NB4 (cell line): ENCODE measurements around the gene PANX1.
"Not testable (repeated sequence)": the region's sequence is repeated elsewhere in the genome, so short reads cannot be mapped to it uniquely, and the experiment has no call there.

Experiments
- DNase-seq: peaks from one replicate; pipeline ENCODE4 v3.0.0; 2010; ENCODE audit warnings: low read depth
- H3K4me3 ChIP-seq: one replicate; pipeline ENCODE4 v1.5.1; 2011; ENCODE audit warnings: mild to moderate bottlenecking, low read depth, low read length, moderate library complexity
- MYC ChIP-seq: IDR thresholded peaks from 2 replicates; pipeline ENCODE4 v1.6.1; 2011; ENCODE audit warnings: low read depth, low read length
- POLR2A ChIP-seq: IDR thresholded peaks from 2 replicates; pipeline ENCODE4 v1.6.1; 2011; ENCODE audit warnings: mild to moderate bottlenecking; ENCODE audit not compliant: insufficient read length; ENCODE audit errors: extremely low read depth
- TF ChIP-seq, protein P1 (sequence below): IDR thresholded peaks from one replicate; pipeline ENCODE4 v1.5.1; 2012; ENCODE audit warnings: low read depth, low read length
- TF ChIP-seq, protein P2 (sequence below): IDR thresholded peaks from 2 replicates; pipeline ENCODE4 v1.6.1; 2011; ENCODE audit warnings: low read depth, low read length

PANX1 gene

DNA sequence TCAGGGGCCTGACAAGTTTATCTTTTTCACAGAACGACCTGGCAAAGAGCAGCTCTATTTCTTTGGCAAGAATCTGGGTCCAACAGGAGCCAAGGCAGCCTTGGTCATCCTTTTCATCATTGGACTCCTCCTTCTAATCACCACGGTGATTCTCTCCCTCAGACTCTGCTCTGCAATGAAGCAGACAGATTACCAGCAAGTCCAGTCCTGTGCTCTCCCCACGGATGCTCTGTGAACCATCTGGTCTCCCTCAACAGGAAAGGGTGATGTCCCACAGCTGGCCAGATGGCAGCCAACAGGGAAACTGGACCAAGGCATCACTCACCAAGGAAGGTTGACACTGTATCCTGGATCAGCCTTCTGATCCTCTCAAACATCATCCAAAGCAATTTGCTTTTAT lies 17.0 kb upstream of the PANX1 start:
- no peak overlapping the region for H3K4me3 ChIP-seq
- TF ChIP-seq, protein P1, sequence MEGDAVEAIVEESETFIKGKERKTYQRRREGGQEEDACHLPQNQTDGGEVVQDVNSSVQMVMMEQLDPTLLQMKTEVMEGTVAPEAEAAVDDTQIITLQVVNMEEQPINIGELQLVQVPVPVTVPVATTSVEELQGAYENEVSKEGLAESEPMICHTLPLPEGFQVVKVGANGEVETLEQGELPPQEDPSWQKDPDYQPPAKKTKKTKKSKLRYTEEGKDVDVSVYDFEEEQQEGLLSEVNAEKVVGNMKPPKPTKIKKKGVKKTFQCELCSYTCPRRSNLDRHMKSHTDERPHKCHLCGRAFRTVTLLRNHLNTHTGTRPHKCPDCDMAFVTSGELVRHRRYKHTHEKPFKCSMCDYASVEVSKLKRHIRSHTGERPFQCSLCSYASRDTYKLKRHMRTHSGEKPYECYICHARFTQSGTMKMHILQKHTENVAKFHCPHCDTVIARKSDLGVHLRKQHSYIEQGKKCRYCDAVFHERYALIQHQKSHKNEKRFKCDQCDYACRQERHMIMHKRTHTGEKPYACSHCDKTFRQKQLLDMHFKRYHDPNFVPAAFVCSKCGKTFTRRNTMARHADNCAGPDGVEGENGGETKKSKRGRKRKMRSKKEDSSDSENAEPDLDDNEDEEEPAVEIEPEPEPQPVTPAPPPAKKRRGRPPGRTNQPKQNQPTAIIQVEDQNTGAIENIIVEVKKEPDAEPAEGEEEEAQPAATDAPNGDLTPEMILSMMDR = no peak
- TF ChIP-seq, protein P2, sequence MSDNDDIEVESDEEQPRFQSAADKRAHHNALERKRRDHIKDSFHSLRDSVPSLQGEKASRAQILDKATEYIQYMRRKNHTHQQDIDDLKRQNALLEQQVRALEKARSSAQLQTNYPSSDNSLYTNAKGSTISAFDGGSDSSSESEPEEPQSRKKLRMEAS = no peak
- TF ChIP-seq MYC (no peak), POLR2A (no peak)
- no peak for DNase-seq

DNA sequence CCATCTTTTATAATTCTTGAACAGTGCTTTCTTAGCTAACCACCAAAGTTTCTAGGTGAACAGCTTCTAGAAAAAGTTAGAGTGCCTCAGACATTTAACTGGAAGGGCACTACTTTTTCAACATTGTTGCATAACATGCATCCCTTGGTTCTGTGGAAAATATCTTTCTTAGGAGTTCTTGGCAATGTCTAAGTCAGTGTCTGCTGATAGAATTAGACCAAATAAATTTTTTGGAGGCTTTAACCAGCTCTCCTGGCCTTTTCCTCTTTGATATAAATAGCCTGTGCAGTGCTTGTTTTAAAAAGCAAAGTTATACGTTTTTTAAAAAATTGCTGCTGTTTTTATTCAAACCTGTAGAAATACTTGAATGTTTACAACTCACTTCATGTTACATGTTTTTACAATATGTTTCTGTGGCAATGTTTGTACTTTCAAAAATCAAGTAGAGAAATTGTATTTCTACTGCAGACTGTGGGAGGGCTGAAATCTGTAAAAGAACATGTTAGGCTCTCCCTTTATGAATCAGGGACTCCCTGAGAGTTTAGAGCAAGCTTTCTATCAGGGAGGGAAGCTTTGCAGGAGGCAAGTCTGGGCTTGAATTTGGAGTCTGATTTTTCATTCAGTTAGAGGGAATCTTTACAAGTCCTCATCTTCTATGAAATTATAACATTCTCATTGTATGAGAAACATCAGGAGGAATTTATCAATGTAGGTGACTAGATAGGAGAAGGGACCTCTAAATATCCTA lies 16.3 kb upstream of the PANX1 start:
- no peak for DNase-seq
- TF ChIP-seq POLR2A = no peak
- TF ChIP-seq, protein P1 = no peak
- no peak overlapping the region for H3K4me3 ChIP-seq

DNA sequence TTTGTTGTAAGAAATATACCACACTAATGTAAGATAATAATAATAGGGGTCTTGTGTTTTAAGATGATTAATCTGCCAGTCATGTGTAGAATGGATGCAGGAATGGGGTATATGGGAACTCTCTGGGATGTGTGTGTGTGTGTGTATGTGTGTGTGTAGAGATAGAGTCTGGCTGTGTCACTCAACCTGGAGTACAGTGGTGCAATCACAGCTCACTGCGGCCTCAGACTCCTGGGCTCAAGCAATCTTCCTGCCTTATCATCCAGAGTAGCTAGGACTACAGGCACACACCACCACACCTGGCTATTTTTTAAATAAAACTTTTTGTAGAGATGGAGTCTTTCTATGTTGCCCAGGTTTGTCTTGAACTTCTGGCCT lies 11.5 kb upstream of the PANX1 start:
- no peak overlapping the region for H3K4me3 ChIP-seq
- TF ChIP-seq, protein P2 = no peak
- TF ChIP-seq MYC = no peak
- TF ChIP-seq POLR2A = no peak
- TF ChIP-seq, protein P1 = no peak
- no peak for DNase-seq

DNA sequence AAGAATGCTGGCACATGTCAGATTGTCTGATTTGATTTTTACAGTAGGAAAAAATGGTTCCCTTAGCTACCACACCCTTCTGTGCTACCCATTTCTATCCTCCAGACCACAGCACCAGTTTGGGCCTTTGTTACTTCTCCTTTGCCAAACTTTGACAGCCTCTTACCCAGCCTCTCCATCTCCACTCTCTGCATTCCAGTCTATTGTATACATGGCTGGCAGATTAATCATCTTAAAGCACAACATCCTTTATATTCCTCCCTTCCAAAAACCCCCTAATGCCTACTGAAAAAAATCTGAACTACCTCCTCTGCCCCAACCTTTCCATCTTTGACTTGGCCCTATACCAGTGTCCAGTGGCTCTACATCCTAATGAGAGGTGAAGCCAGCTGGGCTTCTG lies 10.8 kb upstream of the PANX1 start:
- H3K4me3 ChIP-seq = no peak overlapping the region
- DNase-seq = no peak
- TF ChIP-seq, protein P1 = no peak
- TF ChIP-seq MYC (no peak), POLR2A (no peak)
- TF ChIP-seq, protein P2 = no peak

DNA sequence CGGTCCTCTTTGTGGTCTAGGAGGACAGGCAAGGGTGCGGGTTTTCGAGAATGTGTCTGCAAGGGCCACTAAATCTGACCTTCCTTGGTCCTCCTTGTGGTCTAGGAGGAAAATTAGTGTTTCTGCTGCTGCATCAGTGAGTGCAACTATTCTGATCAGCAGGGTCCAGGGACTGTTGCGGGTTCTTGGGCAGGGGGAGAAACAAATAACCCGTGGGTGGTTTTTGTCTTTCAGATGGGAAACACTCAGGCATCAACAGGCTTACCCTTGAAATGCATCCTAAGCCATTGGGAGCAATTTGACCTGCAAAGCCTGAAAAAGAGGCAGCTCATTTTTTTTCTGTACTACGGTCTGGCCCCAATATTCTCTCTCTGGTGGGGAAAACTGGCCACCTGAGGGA lies 9.0 kb upstream of the PANX1 start:
- DNase-seq, H3K4me3 ChIP-seq: not testable (repeated sequence)

DNA sequence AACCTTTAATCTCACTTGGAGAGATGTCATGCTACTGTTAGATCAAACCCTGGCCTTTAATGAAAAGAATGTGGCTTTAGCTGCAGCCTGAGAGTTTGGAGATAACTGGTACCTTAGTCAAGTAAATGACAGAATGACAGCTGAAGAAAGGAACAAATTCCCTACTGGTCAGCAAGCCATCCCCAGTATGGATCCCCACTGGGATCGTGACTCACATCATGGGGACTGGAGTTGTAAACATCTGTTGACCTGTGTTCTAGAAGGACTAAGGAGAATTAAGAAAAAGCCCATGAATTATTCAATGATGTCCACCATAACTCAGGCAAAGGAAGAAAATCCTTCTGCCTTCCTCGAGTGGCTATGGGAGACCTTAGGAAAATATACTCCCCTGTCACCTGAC lies 8.1 kb upstream of the PANX1 start:
- H3K4me3 ChIP-seq, DNase-seq: not testable (repeated sequence)

DNA sequence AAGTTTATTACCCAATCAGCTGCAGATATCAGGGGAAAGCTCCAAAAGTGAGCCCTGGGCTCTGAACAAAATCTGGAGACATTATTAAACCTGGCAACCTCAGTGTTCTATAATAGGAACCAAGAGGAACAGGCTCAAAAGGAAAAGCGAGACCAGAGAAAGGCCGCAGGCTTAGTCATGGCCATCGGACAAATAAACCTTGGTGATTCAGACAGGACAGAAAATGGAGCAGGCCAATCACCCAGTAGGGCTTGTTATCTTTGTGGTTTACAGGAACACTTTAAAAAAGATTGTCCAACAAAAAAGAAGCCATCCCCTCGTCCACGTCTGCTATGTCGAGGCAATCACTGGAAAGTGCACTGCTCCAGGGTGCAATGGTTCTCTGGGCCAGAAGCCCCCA lies 7.7 kb upstream of the PANX1 start:
- H3K4me3 ChIP-seq = no peak overlapping the region
- DNase-seq = no peak
- TF ChIP-seq, protein P2 = no peak
- TF ChIP-seq, protein P1 = no peak
- no peak for TF ChIP-seq POLR2A
- no peak for TF ChIP-seq MYC
